Measurements from ENCODE around the gene ABCD2.

The ABCD2 gene

DNA sequence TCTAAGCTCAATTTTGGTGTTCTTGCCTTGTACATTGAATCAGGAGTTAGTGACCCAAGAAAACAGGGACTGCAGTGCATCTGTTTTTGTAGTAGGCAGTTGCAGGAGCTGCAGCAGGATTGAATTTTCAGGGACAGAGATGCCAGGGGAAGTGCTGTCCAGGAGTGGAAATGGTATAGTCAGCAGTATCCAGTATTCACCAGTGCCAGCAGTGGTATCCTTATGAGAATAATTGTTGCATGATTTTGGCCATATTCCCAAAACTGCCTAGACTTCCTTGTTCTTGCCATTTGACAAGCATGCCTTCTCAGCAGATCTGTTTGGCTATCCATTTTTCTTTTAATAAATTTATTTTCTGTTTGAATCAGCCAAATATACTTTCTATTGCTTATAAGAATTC lies 18.6 kb upstream of the ABCD2 start:
- Histone ChIP-seq H4K20me1 (ENCODE audit: insufficient read depth, low read length) (no peaks in the 10 kb centered on the region), H3F3A (ENCODE audit: insufficient read depth, low read length) (no peaks in the 10 kb centered on the region), H3K36me3 (ENCODE audit: insufficient read depth, low read length) (no peaks in the 10 kb centered on the region), H3K9me3 (ENCODE audit: low read length) (no peaks in the 10 kb centered on the region), H3K4me2 (ENCODE audit: low read length) (no peak overlapping the region), H3K4me3 (ENCODE audit: low read depth, low read length, poor library complexity, severe bottlenecking) (no peak overlapping the region), H2AFZ (ENCODE audit: low read length) (no peak overlapping the region), H3K79me2 (ENCODE audit: insufficient read depth, low read length) (no peaks in the 10 kb centered on the region), H3K9ac (ENCODE audit: low read length) (no peak overlapping the region), H3K27ac (ENCODE audit: low read depth, low read length, poor library complexity, severe bottlenecking) (no peak overlapping the region), H3K9me2 (ENCODE audit: low read depth, low read length) (no peaks in the 10 kb centered on the region), H3K27me3 (ENCODE audit: insufficient read depth, low read length) (no peaks in the 10 kb centered on the region), H3K4me1 (ENCODE audit: insufficient read depth, low read length, severe bottlenecking) (no peaks in the 10 kb centered on the region)
- TF ChIP-seq EZH2 (IDR thresholded peaks at IDR 0.05; ENCODE audit: borderline replicate concordance, low read length): no peak
- TF ChIP-seq, protein P1, sequence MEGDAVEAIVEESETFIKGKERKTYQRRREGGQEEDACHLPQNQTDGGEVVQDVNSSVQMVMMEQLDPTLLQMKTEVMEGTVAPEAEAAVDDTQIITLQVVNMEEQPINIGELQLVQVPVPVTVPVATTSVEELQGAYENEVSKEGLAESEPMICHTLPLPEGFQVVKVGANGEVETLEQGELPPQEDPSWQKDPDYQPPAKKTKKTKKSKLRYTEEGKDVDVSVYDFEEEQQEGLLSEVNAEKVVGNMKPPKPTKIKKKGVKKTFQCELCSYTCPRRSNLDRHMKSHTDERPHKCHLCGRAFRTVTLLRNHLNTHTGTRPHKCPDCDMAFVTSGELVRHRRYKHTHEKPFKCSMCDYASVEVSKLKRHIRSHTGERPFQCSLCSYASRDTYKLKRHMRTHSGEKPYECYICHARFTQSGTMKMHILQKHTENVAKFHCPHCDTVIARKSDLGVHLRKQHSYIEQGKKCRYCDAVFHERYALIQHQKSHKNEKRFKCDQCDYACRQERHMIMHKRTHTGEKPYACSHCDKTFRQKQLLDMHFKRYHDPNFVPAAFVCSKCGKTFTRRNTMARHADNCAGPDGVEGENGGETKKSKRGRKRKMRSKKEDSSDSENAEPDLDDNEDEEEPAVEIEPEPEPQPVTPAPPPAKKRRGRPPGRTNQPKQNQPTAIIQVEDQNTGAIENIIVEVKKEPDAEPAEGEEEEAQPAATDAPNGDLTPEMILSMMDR (IDR thresholded peaks at IDR 0.05; ENCODE audit: low read length): no peak

DNA sequence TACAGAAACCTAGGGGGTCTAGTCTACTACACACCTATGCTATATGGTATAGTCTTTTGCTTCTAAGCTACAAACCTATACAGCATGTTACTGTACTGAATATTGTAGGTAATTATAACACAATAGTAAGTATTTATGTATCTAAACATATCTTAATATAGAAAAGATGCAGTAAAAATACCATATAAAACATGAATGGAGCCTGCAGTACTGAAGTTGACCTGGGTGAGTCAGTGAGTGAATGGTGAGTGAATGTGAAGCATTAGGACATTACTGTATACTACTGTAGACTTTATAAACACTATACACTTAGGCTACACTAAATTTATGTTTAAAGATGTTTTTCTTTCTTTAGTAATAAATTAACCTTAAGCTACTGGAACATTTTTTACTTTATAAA lies 13.1 kb upstream of the ABCD2 start:
- Histone ChIP-seq H4K20me1 (ENCODE audit: insufficient read depth, low read length) (no peaks in the 10 kb centered on the region), H3K4me2 (ENCODE audit: low read length) (no peak overlapping the region), H3K27ac (ENCODE audit: low read depth, low read length, poor library complexity, severe bottlenecking) (no peak overlapping the region), H2AFZ (ENCODE audit: low read length) (no peak overlapping the region), H3K9me3 (ENCODE audit: low read length) (no peaks in the 10 kb centered on the region), H3K4me1 (ENCODE audit: insufficient read depth, low read length, severe bottlenecking) (peaks cover 12% of the 10 kb centered on the region), H3K9ac (ENCODE audit: low read length) (no peak overlapping the region), H3F3A (ENCODE audit: insufficient read depth, low read length) (no peaks in the 10 kb centered on the region), H3K36me3 (ENCODE audit: insufficient read depth, low read length) (no peaks in the 10 kb centered on the region), H3K79me2 (ENCODE audit: insufficient read depth, low read length) (no peaks in the 10 kb centered on the region), H3K4me3 (ENCODE audit: low read depth, low read length, poor library complexity, severe bottlenecking) (no peak overlapping the region), H3K27me3 (ENCODE audit: insufficient read depth, low read length) (no peaks in the 10 kb centered on the region), H3K9me2 (ENCODE audit: low read depth, low read length) (no peaks in the 10 kb centered on the region)
- TF ChIP-seq, protein P1 (IDR thresholded peaks at IDR 0.05; ENCODE audit: low read length): no peak
- TF ChIP-seq EZH2 (IDR thresholded peaks at IDR 0.05; ENCODE audit: borderline replicate concordance, low read length): no peak

DNA sequence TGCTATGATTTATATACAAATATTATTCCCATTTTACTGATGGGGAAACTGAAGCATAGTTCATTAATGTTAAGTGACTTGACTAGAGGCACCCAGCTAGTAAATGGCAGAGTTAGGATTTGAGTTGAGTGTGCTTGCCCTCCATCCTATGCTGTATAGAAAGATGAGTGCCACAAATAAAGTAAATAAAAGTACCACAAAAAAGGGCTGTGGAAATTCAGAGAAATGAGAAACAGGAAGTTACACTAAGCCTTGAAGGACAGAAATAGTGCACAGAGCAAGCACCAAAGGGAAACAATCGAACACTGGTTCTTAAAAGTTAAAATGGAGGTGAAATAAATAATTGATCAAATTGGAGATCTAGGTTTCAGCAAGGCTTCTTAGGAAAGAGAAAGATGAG lies 9.2 kb upstream of the ABCD2 start:
- H3K9ac ChIP-seq (ENCODE audit: low read length): no peak overlapping the region
- no peaks in the 10 kb centered on the region for H3K79me2 ChIP-seq (ENCODE audit: insufficient read depth, low read length)
- no peaks in the 10 kb centered on the region for H3K27me3 ChIP-seq (ENCODE audit: insufficient read depth, low read length)
- H3F3A ChIP-seq (ENCODE audit: insufficient read depth, low read length): no peaks in the 10 kb centered on the region
- H3K4me2 ChIP-seq (ENCODE audit: low read length): no peak overlapping the region
- peaks cover 12% of the 10 kb centered on the region for H3K4me1 ChIP-seq (ENCODE audit: insufficient read depth, low read length, severe bottlenecking)
- TF ChIP-seq EZH2 (IDR thresholded peaks at IDR 0.05; ENCODE audit: borderline replicate concordance, low read length): no peak
- TF ChIP-seq, protein P1 (IDR thresholded peaks at IDR 0.05; ENCODE audit: low read length): no peak
- H4K20me1 ChIP-seq (ENCODE audit: insufficient read depth, low read length): no peaks in the 10 kb centered on the region
- no peaks in the 10 kb centered on the region for H3K9me3 ChIP-seq (ENCODE audit: low read length)
- H3K27ac ChIP-seq (ENCODE audit: low read depth, low read length, poor library complexity, severe bottlenecking): no peak overlapping the region
- no peak overlapping the region for H3K4me3 ChIP-seq (ENCODE audit: low read depth, low read length, poor library complexity, severe bottlenecking)
- H3K36me3 ChIP-seq (ENCODE audit: insufficient read depth, low read length): no peaks in the 10 kb centered on the region
- H2AFZ ChIP-seq (ENCODE audit: low read length): no peak overlapping the region
- H3K9me2 ChIP-seq (ENCODE audit: low read depth, low read length): no peaks in the 10 kb centered on the region

Measured in OCI-LY1 (cell line).